ENCODE data around the gene PPP4R1. TPM values are rescaled to one million over a fixed set of nuclear protein-coding genes. Genes with fewer than 3 reads are reported as not detected.

PPP4R1 gene
- total and polyA plus RNA-seq, 2 of the 4 experiments (the other 2 are of a cell fraction) = 80.6 to 123 TPM

DNA sequence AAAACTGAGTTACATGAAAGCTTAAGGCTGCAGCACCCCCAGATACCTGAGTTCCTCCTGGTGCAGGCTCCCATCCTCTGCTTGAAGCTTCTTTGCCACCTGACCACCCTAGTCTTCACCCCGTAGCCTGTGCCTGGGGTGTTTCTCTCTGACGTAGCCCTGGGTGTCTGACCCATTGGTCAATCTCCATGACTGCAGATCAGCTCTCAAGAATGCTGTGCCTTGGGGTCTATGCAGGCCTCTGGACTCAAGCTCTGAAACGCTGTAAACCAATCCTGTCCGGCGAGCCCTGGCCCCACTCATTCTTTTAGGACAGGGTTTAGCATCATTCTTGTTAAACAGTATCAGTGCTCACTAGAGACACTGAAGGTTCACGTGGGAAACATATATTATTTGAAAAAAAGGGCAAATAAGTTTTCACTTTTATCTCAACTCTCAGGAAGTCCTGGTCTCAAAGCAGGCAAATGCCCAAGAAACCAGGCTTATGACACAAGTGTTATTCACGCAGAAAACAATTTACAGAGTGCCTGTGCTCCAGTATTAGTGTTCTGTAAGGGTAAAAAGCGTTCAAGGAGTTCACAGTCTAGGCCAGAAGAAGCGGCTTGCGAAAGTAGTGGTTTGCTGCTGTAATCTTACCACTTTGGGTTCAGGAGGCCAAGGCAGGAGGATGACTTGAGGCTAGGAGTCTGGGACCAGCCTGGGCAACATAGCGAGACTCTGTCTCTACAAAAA lies 22.8 kb upstream of the PPP4R1 start (continued):
- TF ChIP-seq FOS (IDR thresholded peaks at IDR 0.05; ENCODE audit: low read depth, low read length) = no peak

DNA sequence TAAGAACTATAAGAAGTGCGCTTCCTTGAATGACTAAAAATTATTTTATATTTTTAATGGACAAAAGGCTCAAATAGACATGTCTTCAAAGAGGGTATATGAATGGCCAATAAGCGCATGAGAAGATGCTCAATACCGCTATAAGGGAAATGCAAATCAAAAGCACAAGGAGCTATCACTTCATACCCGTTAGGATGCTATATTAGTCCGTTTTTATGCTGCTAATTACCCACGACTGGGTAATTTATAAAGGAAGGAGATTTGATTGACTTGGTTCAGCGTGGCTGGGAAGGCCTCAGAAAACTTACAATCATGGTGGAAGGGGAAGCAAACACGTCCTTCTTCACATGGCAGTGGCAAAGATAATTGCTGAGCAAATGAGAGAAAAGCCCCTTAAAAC lies 20.5 kb upstream of the PPP4R1 start:
- no peak overlapping the region for H2BK15ac ChIP-seq (ENCODE audit: low read depth, low read length)
- H4K20me1 ChIP-seq (ENCODE audit: insufficient read depth, low read length) = no peaks in the 10 kb centered on the region
- no peak overlapping the region for H3K18ac ChIP-seq (ENCODE audit: low read depth, low read length)
- POLR2A ChIA-PET (ENCODE audit: unreplicated experiment) = no interaction called here
- H3K4me1 ChIP-seq (ENCODE audit: control insufficient read depth, insufficient read depth, low read length) = peaks cover 7% of the 10 kb centered on the region
- H2AK9ac ChIP-seq (replicated peaks; ENCODE audit: low read depth, low read length, poor library complexity) = no peak overlapping the region
- H2BK20ac ChIP-seq (ENCODE audit: low read depth, low read length) = no peak overlapping the region
- no peak overlapping the region for H2BK5ac ChIP-seq (ENCODE audit: low read depth, low read length, poor library complexity, severe bottlenecking)
- dilution Hi-C loops (cut with HindIII; ENCODE audit: low sequenced_read_pairs, unreplicated experiment) (no loop called here), intact Hi-C loops (cut with micrococcal nuclease) (no loop called here), in situ Hi-C loops (cut with MboI; ENCODE audit: low sequenced_read_pairs) (no loop called here)
- peaks cover 3% of the 10 kb centered on the region for H3K9me1 ChIP-seq (ENCODE audit: insufficient read depth, low read length)
- H2AK5ac ChIP-seq (ENCODE audit: low read depth, low read length) = no peak overlapping the region
- H3K56ac ChIP-seq (ENCODE audit: extremely low read depth, insufficient read depth, low read length) = no peak overlapping the region
- H3K4ac ChIP-seq (ENCODE audit: low read depth, low read length) = no peak overlapping the region
- no peak overlapping the region for H3K27ac ChIP-seq (ENCODE audit: insufficient read depth, low read length)
- H3K9me3 ChIP-seq (ENCODE audit: control insufficient read depth, insufficient read depth, low read length) = no peaks in the 10 kb centered on the region
- no peak overlapping the region for H4K8ac ChIP-seq (ENCODE audit: low read depth in 2 of 2, low read length in 2 of 2)
- no peak overlapping the region for H4K91ac ChIP-seq (ENCODE audit: insufficient read depth, low read depth, low read length)
- H3K9ac ChIP-seq (ENCODE audit: low read depth, low read length) = no peak overlapping the region
- H2BK120ac ChIP-seq (ENCODE audit: low read depth, low read length) = no peak overlapping the region
- no peak overlapping the region for H3K4me3 ChIP-seq (ENCODE audit: insufficient read depth, low read depth, low read length)
- H2AFZ ChIP-seq (replicated peaks; ENCODE audit: low read length, poor library complexity) = no peak overlapping the region
- CTCF ChIA-PET = no interaction called here
- no peaks in the 10 kb centered on the region for H3K36me3 ChIP-seq (ENCODE audit: control insufficient read depth, insufficient read depth, low read length)
- no peaks in the 10 kb centered on the region for H3K79me1 ChIP-seq (ENCODE audit: low read depth in 1 of 2, low read length in 2 of 2)
- WGBS, 2 experiments (ENCODE audit: extremely low coverage in 2 of 2, insufficient read length in 1 of 2) = no CpG with 5 or more reads among the region's 8 CpGs
- no TSS peak for BruUV-seq (replicated peaks)
- no peak overlapping the region for H3K23ac ChIP-seq (ENCODE audit: low read depth, low read length)
- no peak overlapping the region for H3K14ac ChIP-seq (replicated peaks; ENCODE audit: low read depth, low read length)
- DNase-seq = no peak
- no peak overlapping the region for H4K5ac ChIP-seq (ENCODE audit: low read depth, low read length)
- no peak for ATAC-seq (ENCODE audit: low read depth)
- H3K27me3 ChIP-seq (ENCODE audit: control insufficient read depth, insufficient read depth, low read length) = no peaks in the 10 kb centered on the region
- no peak overlapping the region for H3K4me2 ChIP-seq (ENCODE audit: low read depth, low read length)
- TF ChIP-seq FOS (IDR thresholded peaks at IDR 0.05; ENCODE audit: low read depth, low read length) (no peak), BHLHE40 (IDR thresholded peaks at IDR 0.05; ENCODE audit: low read depth, low read length) (no peak), CEBPB (IDR thresholded peaks at IDR 0.05; ENCODE audit: low read depth, low read length) (no peak), NFE2L2 (IDR thresholded peaks at IDR 0.05; ENCODE audit: low read depth, low read length) (no peak), MAZ (IDR thresholded peaks at IDR 0.05; ENCODE audit: borderline replicate concordance, low read depth, low read length) (no peak), POLR2A (IDR thresholded peaks at IDR 0.05; ENCODE audit: low read depth, low read length) (no peak), CHD1 (IDR thresholded peaks at IDR 0.05; ENCODE audit: low read depth, low read length) (no peak), RFX5 (IDR thresholded peaks at IDR 0.05; ENCODE audit: low read depth, low read length) (no peak), MAFK (IDR thresholded peaks at IDR 0.05; ENCODE audit: low read depth, low read length) (no peak), RCOR1 (IDR thresholded peaks at IDR 0.05; ENCODE audit: insufficient replicate concordance, low read length) (no peak), RAD21 (IDR thresholded peaks at IDR 0.05; ENCODE audit: low read length) (no peak)
- TF ChIP-seq, protein P1, sequence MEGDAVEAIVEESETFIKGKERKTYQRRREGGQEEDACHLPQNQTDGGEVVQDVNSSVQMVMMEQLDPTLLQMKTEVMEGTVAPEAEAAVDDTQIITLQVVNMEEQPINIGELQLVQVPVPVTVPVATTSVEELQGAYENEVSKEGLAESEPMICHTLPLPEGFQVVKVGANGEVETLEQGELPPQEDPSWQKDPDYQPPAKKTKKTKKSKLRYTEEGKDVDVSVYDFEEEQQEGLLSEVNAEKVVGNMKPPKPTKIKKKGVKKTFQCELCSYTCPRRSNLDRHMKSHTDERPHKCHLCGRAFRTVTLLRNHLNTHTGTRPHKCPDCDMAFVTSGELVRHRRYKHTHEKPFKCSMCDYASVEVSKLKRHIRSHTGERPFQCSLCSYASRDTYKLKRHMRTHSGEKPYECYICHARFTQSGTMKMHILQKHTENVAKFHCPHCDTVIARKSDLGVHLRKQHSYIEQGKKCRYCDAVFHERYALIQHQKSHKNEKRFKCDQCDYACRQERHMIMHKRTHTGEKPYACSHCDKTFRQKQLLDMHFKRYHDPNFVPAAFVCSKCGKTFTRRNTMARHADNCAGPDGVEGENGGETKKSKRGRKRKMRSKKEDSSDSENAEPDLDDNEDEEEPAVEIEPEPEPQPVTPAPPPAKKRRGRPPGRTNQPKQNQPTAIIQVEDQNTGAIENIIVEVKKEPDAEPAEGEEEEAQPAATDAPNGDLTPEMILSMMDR (conservative IDR thresholded peaks at IDR 0.05; ENCODE audit: low read depth, low read length) = no peak
- TF ChIP-seq, protein P2, sequence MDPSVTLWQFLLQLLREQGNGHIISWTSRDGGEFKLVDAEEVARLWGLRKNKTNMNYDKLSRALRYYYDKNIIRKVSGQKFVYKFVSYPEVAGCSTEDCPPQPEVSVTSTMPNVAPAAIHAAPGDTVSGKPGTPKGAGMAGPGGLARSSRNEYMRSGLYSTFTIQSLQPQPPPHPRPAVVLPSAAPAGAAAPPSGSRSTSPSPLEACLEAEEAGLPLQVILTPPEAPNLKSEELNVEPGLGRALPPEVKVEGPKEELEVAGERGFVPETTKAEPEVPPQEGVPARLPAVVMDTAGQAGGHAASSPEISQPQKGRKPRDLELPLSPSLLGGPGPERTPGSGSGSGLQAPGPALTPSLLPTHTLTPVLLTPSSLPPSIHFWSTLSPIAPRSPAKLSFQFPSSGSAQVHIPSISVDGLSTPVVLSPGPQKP (IDR thresholded peaks at IDR 0.05; ENCODE audit: borderline replicate concordance, low read depth, low read length) = no peak
- TF ChIP-seq, protein P3, sequence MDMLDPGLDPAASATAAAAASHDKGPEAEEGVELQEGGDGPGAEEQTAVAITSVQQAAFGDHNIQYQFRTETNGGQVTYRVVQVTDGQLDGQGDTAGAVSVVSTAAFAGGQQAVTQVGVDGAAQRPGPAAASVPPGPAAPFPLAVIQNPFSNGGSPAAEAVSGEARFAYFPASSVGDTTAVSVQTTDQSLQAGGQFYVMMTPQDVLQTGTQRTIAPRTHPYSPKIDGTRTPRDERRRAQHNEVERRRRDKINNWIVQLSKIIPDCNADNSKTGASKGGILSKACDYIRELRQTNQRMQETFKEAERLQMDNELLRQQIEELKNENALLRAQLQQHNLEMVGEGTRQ (IDR thresholded peaks at IDR 0.05; ENCODE audit: low read depth, low read length) = no peak
